Measurements from ENCODE around the gene OTUD5. TPM values are rescaled to one million over a fixed set of nuclear protein-coding genes. Genes with fewer than 3 reads are reported as not detected.
A peak's percentile ranks its signal among the peaks of the same experiment; 100 is the strongest.

Gene OTUD5
- total RNA-seq, 1 experiment from 2014 or later, result 59.5 TPM

GRCh38 chrX:48910926-48911411, 46.4 kb downstream of the OTUD5 start:
- POLR2A ChIA-PET, result interaction anchor here (0.5 to 1.4 kb wide), 4 partner anchors 13 to 122 kb away, joined by 3 to 6 read pairs (median 3); partner anchors contain the start of genes PQBP1 and TIMM17B
- no peak for ATAC-seq
- CTCF ChIA-PET, result no interaction called here

GRCh38 chrX:48909703-48910294, 47.6 kb downstream of the OTUD5 start:
- DNase-seq (ENCODE audit: low read depth, low spot score), result no peak
- Histone ChIP-seq H3K27me3 (ENCODE audit: control insufficient read depth, insufficient read depth, low read length) (no peaks in the 10 kb centered on the region), H3K4me1 (ENCODE audit: control insufficient read depth, insufficient read depth, low read length) (peaks cover 11% of the 10 kb centered on the region), H3K36me3 (ENCODE audit: control insufficient read depth, insufficient read depth, low read length) (peaks cover 3% of the 10 kb centered on the region), H3K27ac (ENCODE audit: low read length) (no peak overlapping the region), H3K4me3 (ENCODE audit: low read depth in 2 of 2, low read length in 2 of 2) (0 out of 4 replicates have a peak overlapping the region, but pooled peaks of 1 of the 2 experiments have one; percentile 71), H3K9me3 (ENCODE audit: control insufficient read depth, insufficient read depth, low read depth, low read length) (no peaks in the 10 kb centered on the region)
- ChIA-PET POLR2A (no interaction called here), CTCF (no interaction called here)
- in situ Hi-C loops (cut with HindIII; ENCODE audit: low pct_unique_long_range_greater_than_20kb, low sequenced_read_pairs), result no loop called here
- no peak for TF ChIP-seq TCF7L2 (IDR thresholded peaks at IDR 0.05; ENCODE audit: low read depth, low read length)
- intact Hi-C loops (cut with micrococcal nuclease; ENCODE audit: unreplicated experiment), result no loop called here
- BruUV-seq (replicated peaks), result no TSS peak
- no peak for ATAC-seq

More at GRCh38 chrX:48910926-48911411, 46.4 kb downstream of the OTUD5 start:
- in situ Hi-C loops (cut with HindIII; ENCODE audit: low pct_unique_long_range_greater_than_20kb, low sequenced_read_pairs) (no loop called here), intact Hi-C loops (cut with micrococcal nuclease; ENCODE audit: unreplicated experiment) (no loop called here)
- no peak for TF ChIP-seq REST (IDR thresholded peaks at IDR 0.05; ENCODE audit: insufficient read depth in 1 of 2, low read depth in 2 of 2, low read length in 1 of 2)
- TF ChIP-seq SIN3A (IDR thresholded peaks at IDR 0.05; ENCODE audit: borderline replicate concordance, insufficient read depth, low read depth, low read length), result no peak
- TF ChIP-seq POLR2AphosphoS5 (IDR thresholded peaks at IDR 0.05; ENCODE audit: low read depth, low read length), result no peak
- TF ChIP-seq CTCF (IDR thresholded peaks at IDR 0.05), result no peak
- no peak for TF ChIP-seq TCF7L2 (IDR thresholded peaks at IDR 0.05; ENCODE audit: low read depth, low read length)
- H3K9me3 ChIP-seq (ENCODE audit: control insufficient read depth, insufficient read depth, low read depth, low read length), result no peaks in the 10 kb centered on the region
- peaks cover 11% of the 10 kb centered on the region for H3K36me3 ChIP-seq (ENCODE audit: control insufficient read depth, insufficient read depth, low read length)
- DNase-seq (ENCODE audit: low read depth, low spot score), result no peak
- H3K27ac ChIP-seq (ENCODE audit: low read length), result peak overlapping the region; percentile 92
- no TSS peak for BruUV-seq (replicated peaks)
- no peaks in the 10 kb centered on the region for H3K27me3 ChIP-seq (ENCODE audit: control insufficient read depth, insufficient read depth, low read length)
- H3K4me1 ChIP-seq (ENCODE audit: control insufficient read depth, insufficient read depth, low read length), result peaks cover 11% of the 10 kb centered on the region
- peak overlapping the region; percentile 71 to 99 for H3K4me3 ChIP-seq (ENCODE audit: low read depth in 2 of 2, low read length in 2 of 2)

GRCh38 chrX:48908600-48908999, 48.8 kb downstream of the OTUD5 start:
- DNase-seq (ENCODE audit: low read depth, low spot score), result no peak
- TF ChIP-seq CTCF (IDR thresholded peaks at IDR 0.05), result no peak
- no peak for TF ChIP-seq SIN3A (IDR thresholded peaks at IDR 0.05; ENCODE audit: borderline replicate concordance, insufficient read depth, low read depth, low read length)
- TF ChIP-seq REST (IDR thresholded peaks at IDR 0.05; ENCODE audit: insufficient read depth in 1 of 2, low read depth in 2 of 2, low read length in 1 of 2), result no peak
- TF ChIP-seq TCF7L2 (IDR thresholded peaks at IDR 0.05; ENCODE audit: low read depth, low read length), result no peak
- no peak for TF ChIP-seq POLR2AphosphoS5 (IDR thresholded peaks at IDR 0.05; ENCODE audit: low read depth, low read length)
- peaks cover 11% of the 10 kb centered on the region for H3K4me1 ChIP-seq (ENCODE audit: control insufficient read depth, insufficient read depth, low read length)
- ATAC-seq, result no peak
- POLR2A ChIA-PET, result no interaction called here
- no peak overlapping the region for H3K27ac ChIP-seq (ENCODE audit: low read length)
- in situ Hi-C loops (cut with HindIII; ENCODE audit: low pct_unique_long_range_greater_than_20kb, low sequenced_read_pairs) (no loop called here), intact Hi-C loops (cut with micrococcal nuclease; ENCODE audit: unreplicated experiment) (no loop called here)
- no peaks in the 10 kb centered on the region for H3K9me3 ChIP-seq (ENCODE audit: control insufficient read depth, insufficient read depth, low read depth, low read length)
- CTCF ChIA-PET, result no interaction called here
- no peak overlapping the region for H3K4me3 ChIP-seq (ENCODE audit: low read depth in 2 of 2, low read length in 2 of 2)
- TSS peak; percentile 29 for BruUV-seq (replicated peaks)
- no peaks in the 10 kb centered on the region for H3K27me3 ChIP-seq (ENCODE audit: control insufficient read depth, insufficient read depth, low read length)
- no peaks in the 10 kb centered on the region; the same call in 1 of the 2 replicates for H3K36me3 ChIP-seq (ENCODE audit: control insufficient read depth, insufficient read depth, low read length)

Data from Panc1 (cell line).